Stimulated activated CD4-positive, alpha-beta T cell treated with anti-CD3 and anti-CD28 coated beads, Interleukin-2, amount 100 ng/mL, for 48 hours (primary cell): ENCODE results near the gene GYPC.
"Not testable (repeated sequence)": the region's sequence is repeated elsewhere in the genome, so short reads cannot be mapped to it uniquely, and the experiment has no call there.

Experiments
- DNase-seq, 2 donors: peaks; one replicate each; pipeline ENCODE4 v3.0.0-alpha.2; 2020

Gene GYPC

GRCh38 chr2:126672980-126673605 is 17.1 kb downstream of the GYPC start:
- DNase-seq, result no peak

- DNase-seq, result no peak
Observed at GRCh38 chr2:126674075-126674744, 18.3 kb downstream of the GYPC start.

GRCh38 chr2:126675637-126676036 is 19.7 kb downstream of the GYPC start:
- DNase-seq, result no peak

GRCh38 chr2:126676221-126677175 is 20.5 kb downstream of the GYPC start:
- no peak for DNase-seq

GRCh38 chr2:126677176-126677538 is 21.2 kb downstream of the GYPC start:
- no peak for DNase-seq

- DNase-seq, result no peak
Observed at GRCh38 chr2:126678269-126679065, 22.5 kb downstream of the GYPC start.

GRCh38 chr2:126679094-126679713 is 23.2 kb downstream of the GYPC start:
- DNase-seq, result no peak

- no peak for DNase-seq
Observed at GRCh38 chr2:126681505-126681904, 25.5 kb downstream of the GYPC start.

GRCh38 chr2:126685629-126686028 is 29.7 kb downstream of the GYPC start:
- DNase-seq, result no peak

- no peak for DNase-seq
Observed at GRCh38 chr2:126686286-126686685, 30.3 kb downstream of the GYPC start.

- no peak for DNase-seq
Observed at GRCh38 chr2:126686841-126687485, 31.0 kb downstream of the GYPC start.

GRCh38 chr2:126687503-126687902 is 31.5 kb downstream of the GYPC start:
- no peak for DNase-seq

- not testable (repeated sequence) for DNase-seq
Observed at GRCh38 chr2:126688594-126688993, 32.6 kb downstream of the GYPC start.

GRCh38 chr2:126692241-126692640 is 36.3 kb downstream of the GYPC start:
- not testable (repeated sequence) for DNase-seq

GRCh38 chr2:126692934-126693592 is 37.1 kb downstream of the GYPC start:
- not testable (repeated sequence) for DNase-seq

- no peak for DNase-seq
Observed at GRCh38 chr2:126696644-126697520, 40.9 kb downstream of the GYPC start.

- no peak for DNase-seq
Observed at GRCh38 chr2:126698376-126698775, 42.4 kb downstream of the GYPC start.

- DNase-seq, result no peak
Observed at GRCh38 chr2:126699018-126699417, 43.1 kb downstream of the GYPC start.

GRCh38 chr2:126699716-126700581 is 44.0 kb downstream of the GYPC start:
- DNase-seq, result no peak
